Activated T-cell treated with anti-CD3 and anti-CD28 coated beads, Interleukin-2, amount 50 U/mL, for 4 hours (primary cell): ENCODE data around the gene XRCC5. TPM values are rescaled to one million over a fixed set of nuclear protein-coding genes. Genes with fewer than 3 reads are reported as not detected.
"Not testable (repeated sequence)": the region's sequence is repeated elsewhere in the genome, so short reads cannot be mapped to it uniquely, and the experiment has no call there.

Experiments used
- ATAC-seq, 2 donors: fragments of 200-7000 bp; cut with Tn5 transposase; one replicate each; pipeline ENCODE4 v1.10.0; 2021
- DNase-seq: peaks from one replicate; pipeline ENCODE4 v3.0.0-alpha.2; 2020
- H3K27me3 Mint-ChIP-seq: one replicate; pipeline ENCODE4 v1.8.0; 2021; ENCODE audit warnings: low read depth, mixed read lengths
- H3K36me3 Mint-ChIP-seq: one replicate; pipeline ENCODE4 v1.8.0; 2022; ENCODE audit warnings: mixed read lengths; ENCODE audit not compliant: insufficient read depth
- H3K4me1 Mint-ChIP-seq: one replicate; pipeline ENCODE4 v1.8.0; 2021; ENCODE audit warnings: low read depth, mixed read lengths
- H3K4me3 Mint-ChIP-seq: one replicate; pipeline ENCODE4 v1.8.0; 2021; ENCODE audit warnings: mild to moderate bottlenecking, moderate library complexity, mixed read lengths
- H3K9me3 Mint-ChIP-seq: one replicate; pipeline ENCODE4 v1.8.0; 2021; ENCODE audit warnings: mixed read lengths
- total RNA-seq, 3 donors: library from RNA; stranded (reverse); gene quantifications; one replicate each; pipeline ENCODE4 v1.2.1, GENCODE V29; 2021

The XRCC5 gene
- total RNA-seq, 3 donors from 2014 or later, result 460 to 524 (median 513) TPM

DNA sequence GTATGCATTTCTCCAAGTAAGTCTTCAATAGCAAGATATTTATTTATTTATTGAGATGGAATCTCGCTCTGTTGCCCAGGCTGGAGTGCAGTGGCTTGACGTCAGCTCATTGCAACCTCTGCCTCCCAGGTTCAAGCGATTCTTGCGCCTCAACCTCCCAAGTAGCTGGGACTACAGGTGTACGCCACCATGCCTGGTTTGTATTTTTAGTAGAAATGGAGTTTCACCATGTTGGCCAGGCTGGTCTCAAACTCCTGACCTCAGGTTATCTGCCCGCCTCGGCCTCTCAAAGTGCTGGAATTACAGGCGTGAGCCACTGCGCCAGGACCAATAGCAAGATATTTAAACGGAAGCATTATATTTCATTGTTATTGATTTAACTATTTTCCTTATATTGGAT, 29.1 kb upstream of the XRCC5 start:
- not testable (repeated sequence) for H3K4me3 Mint-ChIP-seq, ATAC-seq, H3K9me3 Mint-ChIP-seq, H3K36me3 Mint-ChIP-seq, H3K27me3 Mint-ChIP-seq, DNase-seq
- H3K4me1 Mint-ChIP-seq, result peaks cover 58% of the 10 kb centered on the region

- no peaks in the 10 kb centered on the region for H3K36me3 Mint-ChIP-seq
- ATAC-seq (no peak), DNase-seq (no peak)
- H3K9me3 Mint-ChIP-seq, result no peaks in the 10 kb centered on the region
- H3K4me1 Mint-ChIP-seq, result peaks cover 60% of the 10 kb centered on the region
- H3K27me3 Mint-ChIP-seq, result no peaks in the 10 kb centered on the region
- peak overlapping the region; percentile 88 for H3K4me3 Mint-ChIP-seq
These were observed 28.1 kb upstream of the XRCC5 start for GRCh38 chr2:216081012-216081411.

DNA sequence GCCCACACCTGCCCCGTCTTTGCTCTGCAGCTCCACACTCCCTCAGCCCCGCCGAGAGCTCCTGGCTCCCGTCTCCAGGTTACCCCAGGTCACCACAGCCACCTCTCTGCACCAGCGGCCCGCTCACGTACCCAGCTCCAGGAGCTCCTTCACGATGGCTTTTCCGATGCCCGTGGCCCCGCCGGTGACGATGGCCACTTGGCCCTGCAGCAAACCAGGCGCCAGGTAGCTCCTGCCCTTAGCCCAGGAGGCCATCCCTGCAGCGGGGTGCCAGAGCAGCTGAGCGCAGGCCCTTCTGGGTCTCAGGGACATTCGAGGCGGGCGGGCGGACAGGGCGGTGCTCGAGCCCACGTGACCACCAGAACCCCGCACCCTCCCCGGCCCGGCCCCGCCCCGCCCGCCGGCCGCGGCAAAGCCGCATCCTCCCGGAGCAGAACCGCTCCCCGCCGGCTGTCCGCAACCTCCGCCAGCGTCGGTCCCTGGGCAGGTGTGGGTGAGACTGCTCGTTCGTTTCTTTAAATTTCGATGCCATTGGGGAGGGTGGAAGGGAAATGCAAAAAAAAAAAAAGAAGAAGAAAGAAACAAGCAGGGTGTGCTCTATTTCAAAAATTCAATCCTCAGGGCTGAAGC, 27.5 kb upstream of the XRCC5 start, which contains the start of the genes PECR and TMEM169:
TSS of gene PECR (minus strand) at position 323 of the 630 bp plus-strand sequence. CDS start at position 255, 68 bp downstream.
TSS of gene TMEM169 (plus strand) at position 433 of the 630 bp plus-strand sequence. CDS start 14,045 bp downstream, outside the sequence.
- Mint-ChIP-seq H3K36me3 (no peaks in the 10 kb centered on the region), H3K27me3 (no peaks in the 10 kb centered on the region), H3K4me1 (peaks cover 64% of the 10 kb centered on the region), H3K4me3 (peak within 1 kb of the TSS; percentile 88), H3K9me3 (no peaks in the 10 kb centered on the region)
- DNase-seq (peak; percentile 48), ATAC-seq (peak; percentile 95 to 96)

DNA sequence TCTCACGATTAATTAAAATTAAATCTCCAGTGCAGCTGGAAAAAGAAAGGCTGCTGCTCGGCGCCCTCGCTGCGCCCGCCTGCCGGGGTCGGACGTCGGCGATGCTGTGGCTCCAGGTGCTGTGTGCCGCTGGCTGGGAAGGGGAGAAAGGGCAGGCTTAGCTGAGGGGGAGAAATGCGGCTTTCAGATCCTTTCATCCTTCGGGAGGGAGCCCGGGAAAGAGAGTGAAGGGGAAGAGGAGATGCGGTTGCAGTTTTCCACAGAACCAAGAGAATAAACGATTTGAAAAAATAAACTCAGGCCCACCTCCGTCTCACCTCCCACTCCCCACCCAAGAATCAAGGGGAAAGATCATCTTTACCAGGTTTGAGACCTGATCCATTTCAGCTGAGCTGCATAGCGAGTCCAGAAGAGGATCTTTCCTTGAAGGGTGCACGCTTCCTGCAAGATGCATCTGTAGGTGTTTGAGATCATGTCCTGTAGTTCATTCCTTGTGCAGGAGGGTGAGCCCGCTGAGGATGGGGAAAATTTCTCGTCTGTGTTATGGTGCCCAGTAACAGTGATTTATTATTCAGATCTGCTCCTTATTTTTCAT, 26.9 kb upstream of the XRCC5 start:
- peak overlapping the region; percentile 88 for H3K4me3 Mint-ChIP-seq
- ATAC-seq, result peak in 1 of 2 donors; percentile 12
- H3K4me1 Mint-ChIP-seq, result peaks cover 68% of the 10 kb centered on the region

GRCh38 chr2:216082805-216083204, 26.3 kb upstream of the XRCC5 start:
- Mint-ChIP-seq H3K36me3 (no peaks in the 10 kb centered on the region), H3K9me3 (no peaks in the 10 kb centered on the region), H3K27me3 (no peaks in the 10 kb centered on the region), H3K4me1 (peaks cover 68% of the 10 kb centered on the region), H3K4me3 (peak overlapping the region; percentile 88)
- ATAC-seq (no peak), DNase-seq (no peak)

More for the DNA sequence above, 26.9 kb upstream of the XRCC5 start:
- Mint-ChIP-seq H3K36me3 (no peaks in the 10 kb centered on the region), H3K9me3 (no peaks in the 10 kb centered on the region), H3K27me3 (no peaks in the 10 kb centered on the region)
- DNase-seq, result no peak

DNA sequence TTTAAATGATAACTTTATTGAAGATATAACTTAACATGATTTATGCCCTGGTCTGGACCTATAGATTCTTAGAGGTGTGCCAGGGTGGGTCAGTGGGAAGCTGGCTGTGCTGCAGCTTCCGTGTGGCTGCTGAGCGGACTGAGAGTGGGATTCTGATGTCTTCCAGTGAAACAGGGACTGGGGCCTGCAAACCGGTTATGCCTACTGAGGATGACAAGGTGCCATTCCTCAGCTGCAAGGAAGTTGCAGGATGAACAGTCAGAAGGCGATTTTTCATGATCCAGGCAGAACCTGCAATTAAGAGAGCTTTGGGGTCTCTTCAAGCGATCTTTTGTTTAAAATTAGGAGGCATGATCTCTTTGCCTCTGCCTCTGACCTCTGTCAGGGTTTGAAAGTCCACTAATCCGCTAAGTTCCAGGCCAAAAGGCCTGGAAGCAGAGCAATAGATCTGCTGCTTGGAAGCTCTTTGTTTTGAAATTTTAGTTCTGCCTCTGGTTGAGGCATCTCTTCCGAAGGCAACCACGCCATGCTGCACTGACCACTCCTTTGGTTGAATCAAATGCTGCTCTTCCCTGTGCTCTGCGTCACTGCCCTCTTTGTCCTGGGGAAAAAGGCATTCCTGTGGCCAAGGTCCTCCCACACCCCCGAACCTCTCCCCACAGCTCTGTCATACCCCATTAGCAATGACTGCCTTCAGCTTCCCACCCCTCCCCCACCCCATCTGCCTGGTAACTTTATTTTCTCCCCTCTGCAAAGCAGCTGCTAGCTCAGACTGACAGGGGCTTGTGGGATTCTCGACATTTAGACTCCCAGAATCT, 25.5 kb upstream of the XRCC5 start:
- no peaks in the 10 kb centered on the region for H3K27me3 Mint-ChIP-seq
- no peak for DNase-seq
- ATAC-seq, result no peak
- H3K36me3 Mint-ChIP-seq, result no peaks in the 10 kb centered on the region
- no peaks in the 10 kb centered on the region for H3K9me3 Mint-ChIP-seq
- peak overlapping the region; percentile 88 for H3K4me3 Mint-ChIP-seq
- peaks cover 68% of the 10 kb centered on the region for H3K4me1 Mint-ChIP-seq

- no peak for ATAC-seq
- Mint-ChIP-seq H3K4me1 (peaks cover 69% of the 10 kb centered on the region), H3K4me3 (peak overlapping the region; percentile 16), H3K27me3 (no peaks in the 10 kb centered on the region), H3K36me3 (peaks cover 5% of the 10 kb centered on the region), H3K9me3 (no peaks in the 10 kb centered on the region)
- no peak for DNase-seq
These were observed 24.6 kb upstream of the XRCC5 start for GRCh38 chr2:216084547-216084946.

- H3K27me3 Mint-ChIP-seq, result no peaks in the 10 kb centered on the region
- ATAC-seq (no peak), DNase-seq (no peak)
- H3K4me1 Mint-ChIP-seq, result peaks cover 68% of the 10 kb centered on the region
- H3K9me3 Mint-ChIP-seq, result no peaks in the 10 kb centered on the region
- H3K4me3 Mint-ChIP-seq, result no peak overlapping the region
- peaks cover 9% of the 10 kb centered on the region for H3K36me3 Mint-ChIP-seq
These were observed 22.8 kb upstream of the XRCC5 start for GRCh38 chr2:216086207-216086893.

DNA sequence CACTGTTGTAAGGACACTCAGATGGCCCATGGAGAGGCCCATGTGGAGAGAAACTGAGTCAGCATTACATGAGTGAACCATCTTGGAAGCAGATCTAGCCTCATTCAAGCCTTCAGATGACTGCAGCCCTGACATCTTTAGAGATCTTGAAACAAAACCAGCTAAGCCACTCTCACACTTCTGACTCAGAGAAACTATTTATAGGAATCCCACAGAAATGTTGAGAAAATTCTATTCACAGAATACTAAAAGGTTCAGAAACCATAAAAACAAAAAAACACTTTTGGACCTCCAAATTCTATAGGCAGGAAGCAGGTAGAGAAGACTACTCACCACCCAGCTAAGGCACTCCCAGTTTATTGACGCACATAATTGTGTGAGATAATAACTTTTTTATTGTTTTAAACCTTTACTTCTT, 18.8 kb upstream of the XRCC5 start:
- H3K9me3 Mint-ChIP-seq, result no peaks in the 10 kb centered on the region
- ATAC-seq (peak; percentile 80 to 81), DNase-seq (no peak)
- peaks cover 9% of the 10 kb centered on the region for H3K36me3 Mint-ChIP-seq
- no peak overlapping the region for H3K4me3 Mint-ChIP-seq
- H3K4me1 Mint-ChIP-seq, result peaks cover 30% of the 10 kb centered on the region
- H3K27me3 Mint-ChIP-seq, result no peaks in the 10 kb centered on the region

DNA sequence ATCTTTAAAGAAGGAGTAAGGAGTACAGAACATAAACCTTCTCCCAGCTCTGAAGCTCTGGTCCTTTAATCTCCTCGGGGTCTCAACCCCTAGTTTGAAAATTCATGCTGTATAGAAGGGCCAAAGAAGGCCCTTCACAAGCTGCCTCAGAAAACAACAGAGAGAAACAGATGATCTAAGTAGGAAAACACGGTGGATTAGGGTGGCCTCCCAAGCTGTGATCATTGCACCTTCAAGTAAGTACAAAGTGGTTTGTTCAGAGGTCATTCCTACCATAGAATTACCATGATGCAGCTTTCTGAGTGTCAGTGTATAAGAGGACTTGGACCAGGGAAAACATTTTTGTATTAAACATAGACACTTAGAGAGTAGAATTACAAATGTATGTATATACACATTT, 16.5 kb upstream of the XRCC5 start:
- H3K36me3 Mint-ChIP-seq, result peaks cover 17% of the 10 kb centered on the region
- peaks cover 15% of the 10 kb centered on the region for H3K4me1 Mint-ChIP-seq
- no peak overlapping the region for H3K4me3 Mint-ChIP-seq
- no peaks in the 10 kb centered on the region for H3K9me3 Mint-ChIP-seq
- DNase-seq (no peak), ATAC-seq (no peak)
- H3K27me3 Mint-ChIP-seq, result no peaks in the 10 kb centered on the region

GRCh38 chr2:216094701-216095100, 14.4 kb upstream of the XRCC5 start:
- peaks cover 11% of the 10 kb centered on the region for H3K4me1 Mint-ChIP-seq
- no peak overlapping the region for H3K4me3 Mint-ChIP-seq
- DNase-seq (no peak), ATAC-seq (no peak)
- H3K9me3 Mint-ChIP-seq, result no peaks in the 10 kb centered on the region
- H3K27me3 Mint-ChIP-seq, result no peaks in the 10 kb centered on the region
- peaks cover 12% of the 10 kb centered on the region for H3K36me3 Mint-ChIP-seq

- ATAC-seq, result no peak
- Mint-ChIP-seq H3K4me1 (no peaks in the 10 kb centered on the region), H3K9me3 (no peaks in the 10 kb centered on the region), H3K4me3 (no peak overlapping the region), H3K36me3 (peaks cover 18% of the 10 kb centered on the region), H3K27me3 (no peaks in the 10 kb centered on the region)
- no peak for DNase-seq
These were observed 10.5 kb upstream of the XRCC5 start for GRCh38 chr2:216098421-216099334.

DNA sequence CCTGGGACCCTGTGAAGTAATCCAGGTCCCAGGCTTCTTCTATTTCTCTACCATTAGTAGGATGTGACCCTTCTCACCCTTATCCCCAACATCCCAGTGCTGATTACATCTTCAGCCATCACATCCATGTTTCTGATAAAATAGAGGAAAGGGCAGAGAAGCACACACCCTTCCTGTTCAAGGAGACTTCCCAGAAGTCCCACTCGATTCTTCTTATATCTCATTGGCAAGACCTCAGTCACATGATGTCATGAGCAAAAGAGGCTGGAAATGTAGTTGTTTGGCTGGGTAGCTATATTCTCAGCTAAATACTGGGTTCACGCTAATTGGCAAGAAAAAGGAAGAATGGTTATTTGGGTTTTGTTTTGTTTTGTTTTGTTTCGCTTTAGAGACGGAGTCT, 8.0 kb upstream of the XRCC5 start:
- Mint-ChIP-seq H3K27me3 (no peaks in the 10 kb centered on the region), H3K4me1 (no peaks in the 10 kb centered on the region), H3K4me3 (no peak overlapping the region), H3K36me3 (peaks cover 13% of the 10 kb centered on the region), H3K9me3 (no peaks in the 10 kb centered on the region)
- ATAC-seq (no peak), DNase-seq (no peak)
